Neural progenitor cell (in vitro differentiated cells): ENCODE data around the gene RGN.
"Not testable (repeated sequence)": the region's sequence is repeated elsewhere in the genome, so short reads cannot be mapped to it uniquely, and the experiment has no call there.

Experiments used
- CTCF ChIP-seq: fragments of 200-600 bp; sonication (generic); IDR thresholded peaks from 2 replicates; pipeline ENCODE4 v1.5.1; 2017; ENCODE audit warnings: antibody characterized with exemption, mild to moderate bottlenecking
- EZH2phosphoT487 ChIP-seq: fragments of 200-600 bp; sonication (generic); IDR thresholded peaks from 2 replicates; pipeline ENCODE4 v1.6.1; 2017; ENCODE audit warnings: antibody characterized with exemption

- TF ChIP-seq CTCF, EZH2phosphoT487: not testable (repeated sequence)
Observed at GRCh38 chrX:47110936-47111615, 32.8 kb downstream of the RGN start.
